Smooth muscle cell of the coronary artery (primary cell): ENCODE results near the gene MSL1. TPM values are rescaled to one million over a fixed set of nuclear protein-coding genes. Genes with fewer than 3 reads are reported as not detected.

Experiments
- total RNA-seq: library from RNA; depleted of rRNA; stranded (reverse); fragments of >200 nt; gene quantifications from 2 replicates; pipeline ENCODE4 v1.2.3, GENCODE V29; 2014; ENCODE audit warnings: low replicate concordance

MSL1 gene, protein sequence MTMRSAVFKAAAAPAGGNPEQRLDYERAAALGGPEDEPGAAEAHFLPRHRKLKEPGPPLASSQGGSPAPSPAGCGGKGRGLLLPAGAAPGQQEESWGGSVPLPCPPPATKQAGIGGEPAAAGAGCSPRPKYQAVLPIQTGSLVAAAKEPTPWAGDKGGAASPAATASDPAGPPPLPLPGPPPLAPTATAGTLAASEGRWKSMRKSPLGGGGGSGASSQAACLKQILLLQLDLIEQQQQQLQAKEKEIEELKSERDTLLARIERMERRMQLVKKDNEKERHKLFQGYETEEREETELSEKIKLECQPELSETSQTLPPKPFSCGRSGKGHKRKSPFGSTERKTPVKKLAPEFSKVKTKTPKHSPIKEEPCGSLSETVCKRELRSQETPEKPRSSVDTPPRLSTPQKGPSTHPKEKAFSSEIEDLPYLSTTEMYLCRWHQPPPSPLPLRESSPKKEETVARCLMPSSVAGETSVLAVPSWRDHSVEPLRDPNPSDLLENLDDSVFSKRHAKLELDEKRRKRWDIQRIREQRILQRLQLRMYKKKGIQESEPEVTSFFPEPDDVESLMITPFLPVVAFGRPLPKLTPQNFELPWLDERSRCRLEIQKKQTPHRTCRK
- 24.0 and 26.5 TPM in 2 replicates for total RNA-seq

DNA sequence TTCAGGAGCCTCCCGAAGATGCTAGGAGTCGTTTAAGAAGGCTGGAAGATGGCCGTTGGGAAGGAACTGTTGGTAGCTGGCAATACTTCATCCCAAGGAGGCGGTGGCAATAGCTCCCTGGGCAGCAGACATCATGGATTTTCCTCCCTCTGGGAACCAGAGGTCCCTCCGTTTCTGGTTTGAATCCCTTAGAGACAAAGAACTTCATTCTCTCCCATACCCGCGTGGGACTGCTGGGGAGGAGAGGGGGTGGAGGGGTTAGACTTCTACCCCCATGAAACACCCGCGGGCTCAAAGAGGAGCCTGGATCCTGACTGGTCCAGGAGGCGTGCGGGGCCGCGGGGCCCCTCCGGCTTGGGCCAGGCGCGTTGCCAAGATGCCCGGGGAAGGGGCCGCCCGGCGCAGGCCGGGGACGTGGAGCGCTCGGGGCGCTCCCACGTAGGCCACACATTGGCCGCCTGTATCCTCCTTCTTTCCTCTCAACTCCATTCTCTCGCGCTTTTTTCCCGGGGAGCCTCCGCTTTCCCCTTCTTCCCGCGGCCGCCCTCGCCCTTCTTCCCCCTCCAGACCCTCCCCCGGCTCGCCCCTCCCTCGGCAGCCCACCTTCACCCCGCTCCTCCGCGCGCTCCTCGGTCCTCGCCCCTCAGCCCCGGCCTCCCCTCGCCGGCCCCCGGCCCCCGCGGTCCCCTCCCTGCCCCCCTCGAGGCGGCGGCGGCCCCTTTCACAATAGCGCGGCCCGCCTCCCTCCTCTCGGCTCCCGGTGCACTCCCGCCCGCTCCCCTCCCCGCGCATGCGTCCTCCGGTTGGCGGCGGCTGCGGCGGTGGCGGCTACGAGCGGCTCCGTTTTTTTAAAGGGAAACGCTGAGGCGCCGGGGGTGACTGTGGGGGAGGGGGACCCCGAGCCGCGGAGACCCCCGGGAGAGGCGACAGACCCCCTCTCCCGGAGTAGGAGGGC is at the start of gene MSL1:
TSS of gene MSL1 (plus strand) at position 791 of the 955 bp plus-strand sequence. CDS start 642 bp downstream, outside the sequence.

DNA sequence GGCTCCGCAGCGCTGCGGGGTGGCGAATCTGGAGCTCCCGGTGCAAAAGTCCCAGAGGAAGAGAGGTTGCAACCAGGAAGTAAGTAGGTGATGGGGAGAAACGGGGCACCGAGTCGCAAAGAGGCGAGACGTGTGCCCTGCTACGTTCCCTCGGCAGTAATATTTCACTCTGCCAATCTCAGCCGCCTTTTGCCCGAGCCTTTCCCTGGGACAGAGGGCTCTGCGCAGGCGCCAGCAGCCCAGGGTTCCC is 21.4 kb upstream of the MSL1 start, which contains the start of gene NR1D1:
TSS of gene NR1D1 (minus strand) at position 171 of the 250 bp plus-strand sequence. CDS start 495 bp downstream, outside the sequence.

DNA sequence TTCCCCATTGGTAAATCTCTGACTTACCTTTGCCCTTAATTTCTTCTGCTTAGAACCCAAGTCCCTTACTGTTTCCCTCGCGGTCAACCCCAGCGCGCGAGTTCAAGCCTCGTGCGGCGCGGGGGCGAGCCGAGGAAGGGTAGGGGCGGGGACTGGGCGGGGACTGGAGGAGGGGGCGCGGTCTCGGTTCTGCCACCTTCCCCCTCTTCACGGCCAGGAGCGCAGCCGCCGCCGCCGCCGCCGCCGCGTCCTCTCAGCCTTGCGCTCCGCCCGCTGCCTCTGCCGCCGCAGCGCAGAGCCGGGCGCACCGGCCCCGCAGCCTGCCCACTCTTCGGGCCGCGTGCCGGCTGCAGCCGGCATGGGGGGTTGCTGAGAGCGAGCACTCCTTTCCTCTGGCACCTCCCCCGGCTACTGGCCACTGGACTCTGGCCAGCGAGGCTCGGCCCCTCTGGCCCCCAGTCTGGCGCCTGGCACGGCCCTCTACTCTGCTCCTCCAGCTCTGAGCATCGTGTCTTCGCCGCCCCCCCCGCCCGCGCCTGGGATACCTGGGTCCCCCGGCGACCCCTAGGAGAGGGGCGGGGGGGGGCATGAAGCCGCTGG is 55.6 kb downstream of the MSL1 start, which contains the start of gene RAPGEFL1:
TSS of gene RAPGEFL1 (plus strand) at position 196 of the 600 bp plus-strand sequence. CDS start at position 588, 392 bp downstream.

Other genes starting within 250 kb of the MSL1 start
- 6.0 and 8.0 TPM in 2 replicates for gene GSDMB, start 203.3 kb upstream of the MSL1 start, total RNA-seq
- 107 and 108 TPM in 2 replicates for gene ORMDL3, start 194.4 kb upstream of the MSL1 start, total RNA-seq
- gene LRRC3C, start 194.2 kb upstream of the MSL1 start, total RNA-seq: not detected in 2 replicates
- not detected in 2 replicates for gene GSDMA, start 159.0 kb upstream of the MSL1 start, total RNA-seq
- 57.9 and 103 TPM in 2 replicates for gene PSMD3, start 141.2 kb upstream of the MSL1 start, total RNA-seq
- gene CSF3, start 106.5 kb upstream of the MSL1 start, total RNA-seq: 0.08 TPM in 1 of 2 replicates, not detected in the other
- 26.2 and 37.4 TPM in 2 replicates for gene MED24, start 67.6 kb upstream of the MSL1 start, total RNA-seq
- 18.9 and 52.8 TPM in 2 replicates for gene THRA, start 59.0 kb upstream of the MSL1 start, total RNA-seq
- 0.90 and 0.94 TPM in 2 replicates for gene NR1D1, start 21.4 kb upstream of the MSL1 start, total RNA-seq
- 16.8 and 18.0 TPM in 2 replicates for gene CASC3, start 18.6 kb downstream of the MSL1 start, total RNA-seq
- gene RAPGEFL1, start 55.5 kb downstream of the MSL1 start, total RNA-seq: 0.70 and 0.98 TPM in 2 replicates
- gene WIPF2, start 97.3 kb downstream of the MSL1 start, total RNA-seq: 3.6 and 4.1 TPM in 2 replicates
- 1.5 and 5.6 TPM in 2 replicates for gene CDC6, start 165.9 kb downstream of the MSL1 start, total RNA-seq
- gene RARA, start 187.2 kb downstream of the MSL1 start, total RNA-seq: 5.7 and 11.7 TPM in 2 replicates
- gene GJD3, start 242.8 kb downstream of the MSL1 start, total RNA-seq: 0.23 and 0.35 TPM in 2 replicates